H9 (cell line): ENCODE results near the gene COL4A2. TPM values are rescaled to one million over a fixed set of nuclear protein-coding genes. Genes with fewer than 3 reads are reported as not detected.
A peak's percentile ranks its signal among the peaks of the same experiment; 100 is the strongest.

Source experiments
- DNase-seq: peaks from one replicate; pipeline ENCODE4 v3.0.0-alpha.2; 2017
- H2AFZ ChIP-seq: one replicate; pipeline ENCODE4 v1.6.1; 2013; ENCODE audit warnings: mild to moderate bottlenecking, low read length, control low read depth, moderate library complexity
- H2AK5ac ChIP-seq: 2 replicates; pipeline ENCODE4 v1.6.1; 2013; ENCODE audit warnings: low read length, control low read depth, mixed read lengths; ENCODE audit not compliant: insufficient read length
- H2BK120ac ChIP-seq: one replicate; pipeline ENCODE4 v1.6.1; 2013; ENCODE audit warnings: low read depth, mild to moderate bottlenecking, low read length, control low read depth, inconsistent platforms; ENCODE audit not compliant: poor library complexity, severe bottlenecking
- H2BK12ac ChIP-seq: 2 replicates; pipeline ENCODE4 v1.6.1; 2013; ENCODE audit warnings: low read length, control low read depth, mixed read lengths, low read depth; ENCODE audit not compliant: insufficient read length
- H2BK15ac ChIP-seq: 2 replicates; pipeline ENCODE4 v1.6.1; 2013; ENCODE audit warnings: low read depth, low read length, control low read depth
- H2BK20ac ChIP-seq: one replicate; pipeline ENCODE4 v1.6.1; 2013; ENCODE audit warnings: low read depth, mild to moderate bottlenecking, low read length, control low read depth, inconsistent platforms; ENCODE audit not compliant: poor library complexity, severe bottlenecking
- H2BK5ac ChIP-seq: 2 replicates; pipeline ENCODE4 v1.6.1; 2013; ENCODE audit warnings: low read length, control low read depth, mixed read lengths; ENCODE audit not compliant: insufficient read length
- H3K14ac ChIP-seq: 2 replicates; pipeline ENCODE4 v1.6.1; 2013; ENCODE audit warnings: low read length, control low read depth; ENCODE audit not compliant: insufficient read depth
- H3K18ac ChIP-seq: 2 replicates; pipeline ENCODE4 v1.6.1; 2013; ENCODE audit warnings: low read depth, mild to moderate bottlenecking, mixed read lengths, low read length, control low read depth; ENCODE audit not compliant: insufficient read length
- H3K23ac ChIP-seq: 2 replicates; pipeline ENCODE4 v1.6.1; 2013; ENCODE audit warnings: low read length, control low read depth, mixed read lengths, low read depth; ENCODE audit not compliant: insufficient read length
- H3K23me2 ChIP-seq: 2 replicates; pipeline ENCODE4 v1.6.1; 2013; ENCODE audit warnings: low read depth, mild to moderate bottlenecking, mixed read lengths, low read length, control low read depth; ENCODE audit not compliant: insufficient read length, poor library complexity, severe bottlenecking
- H3K27ac ChIP-seq: 2 replicates; pipeline ENCODE4 v1.5.1; 2013; ENCODE audit warnings: low read length, control low read depth, mixed read lengths, low read depth; ENCODE audit not compliant: insufficient read length
- H3K27me3 ChIP-seq: 2 replicates; pipeline ENCODE4 v1.6.1; 2013; ENCODE audit warnings: low read length, control low read depth, inconsistent platforms; ENCODE audit not compliant: insufficient read depth
- H3K4ac ChIP-seq: 2 replicates; pipeline ENCODE4 v1.6.1; 2013; ENCODE audit warnings: low read depth, mild to moderate bottlenecking, control low read depth, inconsistent platforms, low read length, moderate library complexity
- H3K4me1 ChIP-seq: 2 replicates; pipeline ENCODE4 v1.6.1; 2013; ENCODE audit warnings: low read length, control low read depth, inconsistent platforms; ENCODE audit not compliant: insufficient read depth
- H3K4me2 ChIP-seq: 2 replicates; pipeline ENCODE4 v1.6.1; 2013; ENCODE audit warnings: low read length, control low read depth, mixed read lengths; ENCODE audit not compliant: insufficient read length, insufficient read depth
- H3K56ac ChIP-seq: 2 replicates; pipeline ENCODE4 v1.6.1; 2013; ENCODE audit warnings: low read depth, mild to moderate bottlenecking, mixed read lengths, low read length, control low read depth; ENCODE audit not compliant: insufficient read length
- H3K79me1 ChIP-seq: 2 replicates; pipeline ENCODE4 v1.6.1; 2013; ENCODE audit warnings: low read depth, mild to moderate bottlenecking, moderate library complexity, low read length, control low read depth, inconsistent platforms; ENCODE audit not compliant: insufficient read depth, poor library complexity, severe bottlenecking
- H3K79me2 ChIP-seq: 2 replicates; pipeline ENCODE4 v1.6.1; 2013; ENCODE audit warnings: low read length, control low read depth, inconsistent platforms; ENCODE audit not compliant: insufficient read depth
- H3K9ac ChIP-seq: 2 replicates; pipeline ENCODE4 v1.6.1; 2013; ENCODE audit warnings: low read length, control low read depth, mixed read lengths; ENCODE audit not compliant: insufficient read length; ENCODE audit errors: extremely low read depth
- H3K9me3 ChIP-seq: one replicate; pipeline ENCODE4 v1.6.1; 2013; ENCODE audit warnings: low read depth, low read length, inconsistent platforms; ENCODE audit not compliant: control insufficient read depth
- H3T11ph ChIP-seq: one replicate; pipeline ENCODE4 v1.6.1; 2013; ENCODE audit warnings: mild to moderate bottlenecking, low read length, control low read depth, inconsistent platforms
- H4K20me1 ChIP-seq: one replicate; pipeline ENCODE4 v1.6.1; 2013; ENCODE audit not compliant: control insufficient read depth, insufficient read length, insufficient read depth
- H4K5ac ChIP-seq: 2 replicates; pipeline ENCODE4 v1.6.1; 2013; ENCODE audit warnings: low read depth, mild to moderate bottlenecking, mixed read lengths, low read length, control low read depth; ENCODE audit not compliant: insufficient read length
- H4K8ac ChIP-seq: replicated peaks from 2 replicates; pipeline ENCODE4 v1.6.1; 2013; ENCODE audit warnings: low read length, control low read depth, mixed read lengths, low read depth; ENCODE audit not compliant: insufficient read length
- H4K91ac ChIP-seq: 2 replicates; pipeline ENCODE4 v1.6.1; 2013; ENCODE audit warnings: low read depth, mild to moderate bottlenecking, moderate library complexity, mixed read lengths, low read length, control low read depth; ENCODE audit not compliant: insufficient read length
- H3K27ac Mint-ChIP-seq, 3 experiments: 2 replicates in 2 of 3; 3 replicates in 1 of 3; pipeline ENCODE4 v1.8.0; 2020 to 2021; ENCODE audit warnings: mixed read lengths in 3 of 3, mild to moderate bottlenecking in 1 of 3, moderate library complexity in 1 of 3
- H3K27me3 Mint-ChIP-seq: 2 replicates; pipeline ENCODE4 v1.8.0; 2021; ENCODE audit warnings: low read depth, mild to moderate bottlenecking, moderate library complexity, mixed read lengths
- H3K36me3 Mint-ChIP-seq, 3 experiments: 2 replicates in 2 of 3; 3 replicates in 1 of 3; pipeline ENCODE4 v1.8.0; 2020 to 2021; ENCODE audit warnings: low read depth in 3 of 3, mixed read lengths in 3 of 3; ENCODE audit not compliant: insufficient read depth in 1 of 3
- H3K4me1 Mint-ChIP-seq, 2 experiments: 2 replicates each; pipeline ENCODE4 v1.8.0; 2020; ENCODE audit warnings: mixed read lengths in 2 of 2
- H3K4me3 Mint-ChIP-seq, 2 experiments: 2 replicates in 1 of 2; 3 replicates in 1 of 2; pipeline ENCODE4 v1.8.0; 2020 to 2021; ENCODE audit warnings: mild to moderate bottlenecking in 2 of 2, mixed read lengths in 2 of 2, moderate library complexity in 1 of 2
- H3K9me3 Mint-ChIP-seq, 2 experiments: 2 replicates in 1 of 2; 3 replicates in 1 of 2; pipeline ENCODE4 v1.8.0; 2020; ENCODE audit warnings: mild to moderate bottlenecking in 2 of 2, mixed read lengths in 2 of 2, moderate library complexity in 1 of 2
- WGBS: extraction: QIAGEN DNeasy Blood & Tissue Kit; methylation state at CpG from one replicate; pipeline ENCODE4 v1.1.7; 2013; ENCODE audit warnings: missing lambda C conversion rate, low lambda C conversion rate, mixed read lengths; ENCODE audit not compliant: insufficient read length; ENCODE audit errors: extremely low coverage; 5-methylcytosine and 5-hydroxymethylcytosine counted together
- total RNA-seq: library from RNA; stranded (reverse); gene quantifications from 2 replicates; pipeline ENCODE4 v1.2.1, GENCODE V29; 2021
- TF ChIP-seq, protein P1 (sequence below): fragments of 200-600 bp; sonication (generic); conservative IDR thresholded peaks from 3 replicates; pipeline ENCODE4 v1.8.0; 2021; ENCODE audit warnings: antibody characterized with exemption, mild to moderate bottlenecking

Gene COL4A2
- total RNA-seq, 1 experiment from 2014 or later, result 76.5 TPM

DNA sequence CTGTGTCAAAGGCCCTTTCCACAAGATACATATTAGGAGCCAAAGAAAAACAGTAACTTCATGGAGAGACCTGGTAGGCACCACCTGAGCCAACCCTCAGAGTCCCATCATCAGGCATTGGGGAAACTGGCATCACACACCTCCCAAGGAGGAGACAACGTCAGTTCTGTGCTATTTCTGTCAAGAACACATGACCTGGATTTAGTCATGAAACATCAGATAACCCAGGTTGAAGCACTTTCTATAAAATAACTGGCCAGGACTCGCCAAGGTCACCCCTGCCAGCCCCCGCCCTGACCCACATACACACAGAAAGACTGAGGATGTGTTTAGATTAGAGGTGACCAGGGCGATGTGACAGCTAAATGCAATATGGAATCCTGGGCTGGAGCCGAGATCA is 35.8 kb upstream of the COL4A2 start:
- Histone ChIP-seq H3K14ac (0 out of 2 replicates have a peak overlapping the region, but pooled peaks have one; percentile 30), H4K91ac (no peak overlapping the region), H2AK5ac (no peak overlapping the region), H3K27ac (no peak overlapping the region), H3K23ac (no peak overlapping the region), H3K56ac (no peak overlapping the region), H2BK12ac (no peak overlapping the region), H4K20me1 (no peaks in the 10 kb centered on the region), H3K4me1 (peaks cover 4% of the 10 kb centered on the region), H4K5ac (no peak overlapping the region), H3K27me3 (no peaks in the 10 kb centered on the region), H3K4me2 (no peak overlapping the region), H3K23me2 (no peaks in the 10 kb centered on the region), H3T11ph (no peak overlapping the region), H3K9me3 (no peaks in the 10 kb centered on the region), H2BK20ac (no peak overlapping the region), H4K8ac (no peak overlapping the region), H3K79me1 (peaks cover 4% of the 10 kb centered on the region), H3K18ac (no peak overlapping the region), H2BK15ac (no peak overlapping the region), H3K9ac (no peak overlapping the region), H2AFZ (no peak overlapping the region), H2BK5ac (no peak overlapping the region), H3K79me2 (peaks cover 3% of the 10 kb centered on the region; the same call in 1 of the 2 replicates), H2BK120ac (no peak overlapping the region), H3K4ac (no peak overlapping the region)
- peaks cover 37 to 42% of the 10 kb centered on the region in 2 experiments for H3K4me1 Mint-ChIP-seq
- DNase-seq, result no peak
- no peak overlapping the region for H3K4me3 Mint-ChIP-seq
- no CpG with 5 or more reads among the region's 5 CpGs for WGBS
- no peaks in the 10 kb centered on the region for H3K9me3 Mint-ChIP-seq
- no peaks in the 10 kb centered on the region; the same call in 1 of the 2 replicates for H3K27me3 Mint-ChIP-seq
- TF ChIP-seq, protein P1, sequence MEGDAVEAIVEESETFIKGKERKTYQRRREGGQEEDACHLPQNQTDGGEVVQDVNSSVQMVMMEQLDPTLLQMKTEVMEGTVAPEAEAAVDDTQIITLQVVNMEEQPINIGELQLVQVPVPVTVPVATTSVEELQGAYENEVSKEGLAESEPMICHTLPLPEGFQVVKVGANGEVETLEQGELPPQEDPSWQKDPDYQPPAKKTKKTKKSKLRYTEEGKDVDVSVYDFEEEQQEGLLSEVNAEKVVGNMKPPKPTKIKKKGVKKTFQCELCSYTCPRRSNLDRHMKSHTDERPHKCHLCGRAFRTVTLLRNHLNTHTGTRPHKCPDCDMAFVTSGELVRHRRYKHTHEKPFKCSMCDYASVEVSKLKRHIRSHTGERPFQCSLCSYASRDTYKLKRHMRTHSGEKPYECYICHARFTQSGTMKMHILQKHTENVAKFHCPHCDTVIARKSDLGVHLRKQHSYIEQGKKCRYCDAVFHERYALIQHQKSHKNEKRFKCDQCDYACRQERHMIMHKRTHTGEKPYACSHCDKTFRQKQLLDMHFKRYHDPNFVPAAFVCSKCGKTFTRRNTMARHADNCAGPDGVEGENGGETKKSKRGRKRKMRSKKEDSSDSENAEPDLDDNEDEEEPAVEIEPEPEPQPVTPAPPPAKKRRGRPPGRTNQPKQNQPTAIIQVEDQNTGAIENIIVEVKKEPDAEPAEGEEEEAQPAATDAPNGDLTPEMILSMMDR, result no peak
- H3K27ac Mint-ChIP-seq, result no peak overlapping the region
- H3K36me3 Mint-ChIP-seq, result no peaks in the 10 kb centered on the region; a peak in 1 of 7 replicates
